KG1 (cell line): ENCODE measurements around the gene DNAAF3.
A peak's percentile ranks its signal among the peaks of the same experiment; 100 is the strongest.
"Not testable (repeated sequence)": the region's sequence is repeated elsewhere in the genome, so short reads cannot be mapped to it uniquely, and the experiment has no call there.

ENCODE experiments used
- DNase-seq: peaks from one replicate; lab custom pipeline; 2025; lab: John Stamatoyannopoulos, UW

DNAAF3 gene

GRCh38 chr19:55175117-55175867 is 8.9 kb upstream of the DNAAF3 start:
- no peak for DNase-seq

- DNase-seq, result no peak
These were observed 8.2 kb upstream of the DNAAF3 start for GRCh38 chr19:55174425-55175116.

GRCh38 chr19:55173714-55174409 is 7.4 kb upstream of the DNAAF3 start:
- DNase-seq, result no peak

- no peak for DNase-seq
These were observed 6.8 kb upstream of the DNAAF3 start for GRCh38 chr19:55173186-55173713.

GRCh38 chr19:55172741-55173140 is 6.3 kb upstream of the DNAAF3 start:
- DNase-seq, result no peak

- not testable (repeated sequence) for DNase-seq
These were observed 5.9 kb upstream of the DNAAF3 start for GRCh38 chr19:55172318-55172717.

GRCh38 chr19:55171440-55171839 is 5.0 kb upstream of the DNAAF3 start:
- no peak for DNase-seq

GRCh38 chr19:55169136-55169535 is 2.7 kb upstream of the DNAAF3 start:
- no peak for DNase-seq

GRCh38 chr19:55165952-55166529 is 372 bp downstream of the DNAAF3 start:
- DNase-seq, result peak; percentile 86

- no peak for DNase-seq
These were observed 4.7 kb downstream of the DNAAF3 start for GRCh38 chr19:55161571-55162322.

- no peak for DNase-seq
These were observed 5.4 kb downstream of the DNAAF3 start for GRCh38 chr19:55160986-55161365.

- peak; percentile 86 for DNase-seq
These were observed 6.1 kb downstream of the DNAAF3 start for GRCh38 chr19:55160128-55160985.

GRCh38 chr19:55158848-55159749 is 7.3 kb downstream of the DNAAF3 start:
- DNase-seq, result no peak

- DNase-seq, result no peak
These were observed 8.0 kb downstream of the DNAAF3 start for GRCh38 chr19:55158423-55158822.

GRCh38 chr19:55157064-55157908 is 9.1 kb downstream of the DNAAF3 start, which contains the start of gene TNNI3:
Gene TNNI3, minus strand, starts transcription at chr19:55157732. Its CDS starts 143 bp downstream, at chr19:55157589.
- DNase-seq, result no peak

- DNase-seq, result no peak
These were observed 10.0 kb downstream of the DNAAF3 start for GRCh38 chr19:55156202-55157063.

GRCh38 chr19:55155784-55156183 is 10.6 kb downstream of the DNAAF3 start:
- DNase-seq, result not testable (repeated sequence)
